ENCODE data around the gene DGKQ. TPM values are rescaled to one million over a fixed set of nuclear protein-coding genes. Genes with fewer than 3 reads are reported as not detected.

The DGKQ gene
- total RNA-seq, 1 experiment from 2014 or later = 14.2 TPM

DNA sequence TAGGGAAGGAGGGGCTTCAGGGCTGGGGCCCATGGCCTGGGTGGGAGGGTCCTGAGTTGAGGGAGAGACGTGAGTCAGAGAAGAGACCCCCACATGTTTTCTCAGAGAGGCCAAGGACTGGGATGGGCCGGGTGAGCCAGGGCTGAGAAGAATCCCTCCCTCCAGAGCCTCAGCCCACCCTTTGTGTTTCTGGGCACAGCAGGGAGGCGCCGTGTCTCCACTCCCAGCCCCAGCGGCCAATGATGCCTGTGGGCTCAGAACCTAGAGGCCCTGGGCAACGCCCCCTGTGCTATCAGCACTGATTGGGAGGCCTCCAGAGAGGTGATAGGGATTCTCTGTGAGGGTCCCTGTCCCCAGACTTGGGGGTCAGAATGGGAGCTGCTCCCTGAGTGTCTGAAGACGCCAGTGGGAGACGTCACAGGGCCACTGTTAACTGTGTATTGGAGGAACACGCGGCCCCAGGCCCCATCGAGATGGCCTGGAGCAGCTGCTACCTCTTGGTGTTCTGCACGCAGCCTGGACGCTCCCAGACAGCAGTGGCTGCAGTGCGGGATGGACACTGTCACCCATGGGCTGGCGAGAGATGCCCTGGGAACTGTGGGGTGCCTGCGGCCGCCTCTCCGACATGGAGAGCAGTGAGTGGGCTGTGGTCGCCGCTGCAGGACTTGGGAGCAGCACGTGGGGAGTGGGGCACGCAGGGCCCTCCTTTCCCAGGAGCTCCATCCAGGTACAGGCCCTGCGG lies 46.5 kb upstream of the DGKQ start:
- H3K36me3 ChIP-seq (ENCODE audit: low read depth, low read length) = no peaks in the 10 kb centered on the region
- CTCF ChIA-PET = no interaction called here
- H3K9me2 ChIP-seq (replicated peaks; ENCODE audit: low read length) = no peaks in the 10 kb centered on the region
- ATAC-seq (no peak), DNase-seq (no peak)
- H3K9me3 ChIP-seq (ENCODE audit: low read length) = no peaks in the 10 kb centered on the region
- H3F3A ChIP-seq (ENCODE audit: low read length, unreplicated experiment) = no peaks in the 10 kb centered on the region
- H4K20me1 ChIP-seq (ENCODE audit: low read length) = no peaks in the 10 kb centered on the region
- intact Hi-C loops (cut with micrococcal nuclease) = no loop called here
- POLR2A ChIA-PET (ENCODE audit: unreplicated experiment) = no interaction called here
- H3K4me2 ChIP-seq (ENCODE audit: low read length) = no peak overlapping the region
- no TSS peak for BruUV-seq (replicated peaks)
- no peak overlapping the region for H2AFZ ChIP-seq (ENCODE audit: low read length)
- no peak overlapping the region for H3K9ac ChIP-seq (ENCODE audit: low read length)
- H3K27me3 ChIP-seq (ENCODE audit: low read length) = no peaks in the 10 kb centered on the region
- H3K4me1 ChIP-seq (ENCODE audit: insufficient read depth, low read length) = no peaks in the 10 kb centered on the region
- H3K79me2 ChIP-seq (ENCODE audit: low read length) = no peaks in the 10 kb centered on the region
- no peak overlapping the region for H3K27ac ChIP-seq (ENCODE audit: low read length)
- no peak for TF ChIP-seq EZH2 (IDR thresholded peaks at IDR 0.05; ENCODE audit: low read length, unreplicated experiment)
- TF ChIP-seq, protein P1, sequence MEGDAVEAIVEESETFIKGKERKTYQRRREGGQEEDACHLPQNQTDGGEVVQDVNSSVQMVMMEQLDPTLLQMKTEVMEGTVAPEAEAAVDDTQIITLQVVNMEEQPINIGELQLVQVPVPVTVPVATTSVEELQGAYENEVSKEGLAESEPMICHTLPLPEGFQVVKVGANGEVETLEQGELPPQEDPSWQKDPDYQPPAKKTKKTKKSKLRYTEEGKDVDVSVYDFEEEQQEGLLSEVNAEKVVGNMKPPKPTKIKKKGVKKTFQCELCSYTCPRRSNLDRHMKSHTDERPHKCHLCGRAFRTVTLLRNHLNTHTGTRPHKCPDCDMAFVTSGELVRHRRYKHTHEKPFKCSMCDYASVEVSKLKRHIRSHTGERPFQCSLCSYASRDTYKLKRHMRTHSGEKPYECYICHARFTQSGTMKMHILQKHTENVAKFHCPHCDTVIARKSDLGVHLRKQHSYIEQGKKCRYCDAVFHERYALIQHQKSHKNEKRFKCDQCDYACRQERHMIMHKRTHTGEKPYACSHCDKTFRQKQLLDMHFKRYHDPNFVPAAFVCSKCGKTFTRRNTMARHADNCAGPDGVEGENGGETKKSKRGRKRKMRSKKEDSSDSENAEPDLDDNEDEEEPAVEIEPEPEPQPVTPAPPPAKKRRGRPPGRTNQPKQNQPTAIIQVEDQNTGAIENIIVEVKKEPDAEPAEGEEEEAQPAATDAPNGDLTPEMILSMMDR (conservative IDR thresholded peaks at IDR 0.05; ENCODE audit: low read depth, low read length) = no peak
- TF ChIP-seq EZH2phosphoT487 (IDR thresholded peaks at IDR 0.05; ENCODE audit: borderline replicate concordance, low read length) = no peak
- H3K4me3 ChIP-seq (ENCODE audit: low read length) = no peak overlapping the region

DNA sequence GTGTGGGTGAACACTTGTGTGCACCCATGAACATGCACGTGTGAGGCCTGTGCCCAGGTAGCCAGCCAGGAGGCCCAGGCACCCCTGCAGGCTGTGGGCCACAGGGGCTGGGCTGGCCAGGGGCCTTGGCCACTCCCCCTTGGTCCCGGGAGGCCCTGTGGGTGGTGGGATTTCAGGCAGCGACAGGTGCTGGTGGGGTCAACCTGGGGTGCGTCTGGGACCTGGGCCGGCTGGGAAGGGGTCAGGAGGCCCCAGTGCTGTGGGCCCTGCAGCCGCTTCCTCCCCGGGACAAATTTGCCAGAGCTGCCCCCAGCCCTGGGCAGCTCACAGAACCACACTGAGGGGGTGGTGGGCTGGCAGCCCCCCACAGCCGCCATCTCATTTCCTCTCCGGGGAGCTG lies 46.0 kb upstream of the DGKQ start:
- Histone ChIP-seq H3F3A (ENCODE audit: low read length, unreplicated experiment) (no peaks in the 10 kb centered on the region), H3K4me3 (ENCODE audit: low read length) (no peak overlapping the region), H3K9me3 (ENCODE audit: low read length) (no peaks in the 10 kb centered on the region), H3K27ac (ENCODE audit: low read length) (no peak overlapping the region), H3K4me1 (ENCODE audit: insufficient read depth, low read length) (no peaks in the 10 kb centered on the region), H4K20me1 (ENCODE audit: low read length) (no peaks in the 10 kb centered on the region), H3K27me3 (ENCODE audit: low read length) (no peaks in the 10 kb centered on the region), H2AFZ (ENCODE audit: low read length) (no peak overlapping the region), H3K9ac (ENCODE audit: low read length) (no peak overlapping the region), H3K79me2 (ENCODE audit: low read length) (no peaks in the 10 kb centered on the region), H3K36me3 (ENCODE audit: low read depth, low read length) (no peaks in the 10 kb centered on the region), H3K4me2 (ENCODE audit: low read length) (no peak overlapping the region), H3K9me2 (replicated peaks; ENCODE audit: low read length) (no peaks in the 10 kb centered on the region)
- intact Hi-C loops (cut with micrococcal nuclease) = no loop called here
- POLR2A ChIA-PET (ENCODE audit: unreplicated experiment) = no interaction called here
- BruUV-seq (replicated peaks) = no TSS peak
- no peak for ATAC-seq
- no peak for DNase-seq
- CTCF ChIA-PET = no interaction called here
- TF ChIP-seq EZH2phosphoT487 (IDR thresholded peaks at IDR 0.05; ENCODE audit: borderline replicate concordance, low read length) (no peak), EZH2 (IDR thresholded peaks at IDR 0.05; ENCODE audit: low read length, unreplicated experiment) (no peak)
- TF ChIP-seq, protein P1 (conservative IDR thresholded peaks at IDR 0.05; ENCODE audit: low read depth, low read length) = no peak

DNA sequence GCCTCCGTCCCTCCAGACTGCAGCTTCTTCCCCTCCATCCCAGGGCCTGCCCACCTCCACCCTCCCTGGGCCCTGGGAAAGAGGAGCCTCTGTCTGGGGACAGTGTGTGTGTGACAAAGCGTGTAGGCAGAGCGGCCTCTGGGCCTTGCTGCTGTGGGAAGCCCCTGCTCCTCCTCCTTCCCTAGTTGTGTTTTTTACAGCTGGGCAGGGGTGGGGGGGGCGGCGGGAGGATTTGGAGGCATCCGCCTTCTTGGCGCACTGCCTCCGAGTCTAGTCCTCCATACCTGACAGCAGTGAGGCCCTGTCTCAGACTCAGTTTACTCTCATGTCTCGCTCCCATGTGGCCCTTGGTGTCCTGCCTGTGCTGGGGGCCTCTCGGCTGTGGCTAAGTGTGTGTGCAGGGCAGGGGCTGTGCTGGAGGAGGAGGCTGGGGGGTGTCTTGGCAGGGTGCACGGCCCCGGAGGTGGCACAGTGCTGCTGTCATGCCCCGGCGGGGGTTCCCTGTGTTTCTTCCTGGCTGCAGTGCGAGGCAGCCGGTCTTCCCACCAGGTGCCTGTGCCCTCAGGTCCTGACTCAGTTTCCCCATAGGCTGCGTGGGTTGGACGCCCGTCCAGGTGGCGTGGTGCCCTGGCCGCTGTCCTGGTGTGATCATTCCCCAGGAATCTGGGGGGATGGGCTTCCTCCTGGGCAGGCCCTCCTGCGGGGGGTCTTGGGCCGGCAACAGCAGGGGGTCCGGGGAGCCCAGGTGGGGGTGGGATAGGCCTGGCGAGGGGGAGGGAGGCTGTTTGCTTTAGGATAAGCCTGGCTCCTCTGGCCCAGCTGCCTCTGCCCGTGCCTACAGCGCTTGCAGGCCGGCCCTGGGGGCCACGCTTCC lies 45.0 kb upstream of the DGKQ start:
- Histone ChIP-seq H3K79me2 (ENCODE audit: low read length) (no peaks in the 10 kb centered on the region), H3K9ac (ENCODE audit: low read length) (no peak overlapping the region), H3K4me2 (ENCODE audit: low read length) (no peak overlapping the region), H3F3A (ENCODE audit: low read length, unreplicated experiment) (no peaks in the 10 kb centered on the region), H3K27ac (ENCODE audit: low read length) (no peak overlapping the region), H3K4me3 (ENCODE audit: low read length) (no peak overlapping the region), H3K36me3 (ENCODE audit: low read depth, low read length) (no peaks in the 10 kb centered on the region), H2AFZ (ENCODE audit: low read length) (no peak overlapping the region), H4K20me1 (ENCODE audit: low read length) (no peaks in the 10 kb centered on the region), H3K4me1 (ENCODE audit: insufficient read depth, low read length) (no peaks in the 10 kb centered on the region), H3K27me3 (ENCODE audit: low read length) (no peaks in the 10 kb centered on the region), H3K9me3 (ENCODE audit: low read length) (no peaks in the 10 kb centered on the region), H3K9me2 (replicated peaks; ENCODE audit: low read length) (no peaks in the 10 kb centered on the region)
- POLR2A ChIA-PET (ENCODE audit: unreplicated experiment) = no interaction called here
- no TSS peak for BruUV-seq (replicated peaks)
- CTCF ChIA-PET = no interaction called here
- TF ChIP-seq, protein P1 (conservative IDR thresholded peaks at IDR 0.05; ENCODE audit: low read depth, low read length) = no peak
- TF ChIP-seq EZH2phosphoT487 (IDR thresholded peaks at IDR 0.05; ENCODE audit: borderline replicate concordance, low read length) (no peak), EZH2 (IDR thresholded peaks at IDR 0.05; ENCODE audit: low read length, unreplicated experiment) (no peak)
- DNase-seq (no peak), ATAC-seq (no peak)
- intact Hi-C loops (cut with micrococcal nuclease) = no loop called here

All from PC-3 (cell line).